Nephron progenitor cell (in vitro differentiated cells): ENCODE measurements around the gene NFIA.
A peak's percentile ranks its signal among the peaks of the same experiment; 100 is the strongest.

Source experiments
- DNase-seq: peaks from one replicate; pipeline ENCODE4 v3.0.0; 2021
- H3K27ac Mint-ChIP-seq: 2 replicates; pipeline ENCODE4 v1.8.0; 2021; ENCODE audit warnings: mild to moderate bottlenecking, moderate library complexity, mixed read lengths
- H3K27me3 Mint-ChIP-seq: 2 replicates; pipeline ENCODE4 v1.8.0; 2021; ENCODE audit warnings: mild to moderate bottlenecking, low read depth, mixed read lengths; ENCODE audit not compliant: poor library complexity
- H3K36me3 Mint-ChIP-seq: 2 replicates; pipeline ENCODE4 v1.8.0; 2021; ENCODE audit warnings: low read depth, mixed read lengths
- H3K4me1 Mint-ChIP-seq: 2 replicates; pipeline ENCODE4 v1.8.0; 2021; ENCODE audit warnings: mixed read lengths
- H3K4me3 Mint-ChIP-seq: 2 replicates; pipeline ENCODE4 v1.8.0; 2021; ENCODE audit warnings: mild to moderate bottlenecking, moderate library complexity, mixed read lengths
- H3K9me3 Mint-ChIP-seq: 2 replicates; pipeline ENCODE4 v1.8.0; 2021; ENCODE audit warnings: mild to moderate bottlenecking, moderate library complexity, mixed read lengths
- TF ChIP-seq, protein P1 (sequence below): fragments of 200-600 bp; sonication (generic); IDR thresholded peaks from 2 replicates; pipeline ENCODE4 v1.5.0; 2021; ENCODE audit warnings: antibody characterized with exemption

The NFIA gene

GRCh38 chr1:61077676-61078541 is 4.5 kb upstream of the NFIA start:
- H3K4me1 Mint-ChIP-seq = peaks cover 49% of the 10 kb centered on the region
- no peaks in the 10 kb centered on the region for H3K36me3 Mint-ChIP-seq
- H3K27ac Mint-ChIP-seq = no peak overlapping the region
- H3K9me3 Mint-ChIP-seq = no peaks in the 10 kb centered on the region
- DNase-seq = peak; percentile 87
- peaks cover 55% of the 10 kb centered on the region for H3K27me3 Mint-ChIP-seq
- H3K4me3 Mint-ChIP-seq = peak overlapping the region; percentile 98
- TF ChIP-seq, protein P1, sequence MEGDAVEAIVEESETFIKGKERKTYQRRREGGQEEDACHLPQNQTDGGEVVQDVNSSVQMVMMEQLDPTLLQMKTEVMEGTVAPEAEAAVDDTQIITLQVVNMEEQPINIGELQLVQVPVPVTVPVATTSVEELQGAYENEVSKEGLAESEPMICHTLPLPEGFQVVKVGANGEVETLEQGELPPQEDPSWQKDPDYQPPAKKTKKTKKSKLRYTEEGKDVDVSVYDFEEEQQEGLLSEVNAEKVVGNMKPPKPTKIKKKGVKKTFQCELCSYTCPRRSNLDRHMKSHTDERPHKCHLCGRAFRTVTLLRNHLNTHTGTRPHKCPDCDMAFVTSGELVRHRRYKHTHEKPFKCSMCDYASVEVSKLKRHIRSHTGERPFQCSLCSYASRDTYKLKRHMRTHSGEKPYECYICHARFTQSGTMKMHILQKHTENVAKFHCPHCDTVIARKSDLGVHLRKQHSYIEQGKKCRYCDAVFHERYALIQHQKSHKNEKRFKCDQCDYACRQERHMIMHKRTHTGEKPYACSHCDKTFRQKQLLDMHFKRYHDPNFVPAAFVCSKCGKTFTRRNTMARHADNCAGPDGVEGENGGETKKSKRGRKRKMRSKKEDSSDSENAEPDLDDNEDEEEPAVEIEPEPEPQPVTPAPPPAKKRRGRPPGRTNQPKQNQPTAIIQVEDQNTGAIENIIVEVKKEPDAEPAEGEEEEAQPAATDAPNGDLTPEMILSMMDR = no peak

- H3K4me3 Mint-ChIP-seq = peak overlapping the region; percentile 98
- peaks cover 50% of the 10 kb centered on the region for H3K4me1 Mint-ChIP-seq
- no peaks in the 10 kb centered on the region for H3K36me3 Mint-ChIP-seq
- TF ChIP-seq, protein P1 = no peak
- H3K9me3 Mint-ChIP-seq = no peaks in the 10 kb centered on the region
- no peak for DNase-seq
- H3K27me3 Mint-ChIP-seq = peaks cover 62% of the 10 kb centered on the region
- H3K27ac Mint-ChIP-seq = no peak overlapping the region
Observed at GRCh38 chr1:61078618-61079295, 3.6 kb upstream of the NFIA start.

DNA sequence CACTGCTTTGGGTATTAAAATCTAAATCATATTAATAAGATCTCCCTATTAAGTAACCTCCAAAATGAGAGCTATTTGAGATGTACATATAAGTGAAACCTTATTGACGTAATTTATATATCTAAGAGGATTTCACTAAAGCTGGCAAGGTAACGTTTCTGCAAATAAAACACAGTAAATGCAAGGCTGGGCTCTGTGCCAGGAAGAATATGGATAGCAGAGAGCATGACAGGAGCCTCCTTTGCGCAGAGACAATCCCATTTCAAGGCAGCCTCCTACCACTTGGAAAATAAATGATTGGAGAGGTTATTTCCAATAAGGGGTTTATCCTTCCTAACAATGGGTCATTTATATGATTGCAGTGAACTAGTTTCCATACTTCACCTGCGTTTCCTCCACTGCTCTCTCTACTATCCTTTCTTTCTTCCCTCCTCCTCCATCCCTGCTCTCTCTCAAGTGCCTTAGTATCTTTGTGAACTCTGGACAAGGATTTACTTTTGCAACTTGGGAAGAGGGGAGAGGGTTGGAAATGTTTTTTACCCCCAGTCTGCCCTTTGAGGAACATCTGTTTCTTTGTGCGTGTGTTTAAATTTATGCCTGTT is 3.0 kb upstream of the NFIA start:
- peaks cover 68% of the 10 kb centered on the region for H3K27me3 Mint-ChIP-seq
- no peaks in the 10 kb centered on the region for H3K9me3 Mint-ChIP-seq
- H3K4me3 Mint-ChIP-seq = peak overlapping the region; percentile 72
- TF ChIP-seq, protein P1 = no peak
- no peak for DNase-seq
- peaks cover 55% of the 10 kb centered on the region for H3K4me1 Mint-ChIP-seq
- H3K27ac Mint-ChIP-seq = no peak overlapping the region
- no peaks in the 10 kb centered on the region for H3K36me3 Mint-ChIP-seq

DNA sequence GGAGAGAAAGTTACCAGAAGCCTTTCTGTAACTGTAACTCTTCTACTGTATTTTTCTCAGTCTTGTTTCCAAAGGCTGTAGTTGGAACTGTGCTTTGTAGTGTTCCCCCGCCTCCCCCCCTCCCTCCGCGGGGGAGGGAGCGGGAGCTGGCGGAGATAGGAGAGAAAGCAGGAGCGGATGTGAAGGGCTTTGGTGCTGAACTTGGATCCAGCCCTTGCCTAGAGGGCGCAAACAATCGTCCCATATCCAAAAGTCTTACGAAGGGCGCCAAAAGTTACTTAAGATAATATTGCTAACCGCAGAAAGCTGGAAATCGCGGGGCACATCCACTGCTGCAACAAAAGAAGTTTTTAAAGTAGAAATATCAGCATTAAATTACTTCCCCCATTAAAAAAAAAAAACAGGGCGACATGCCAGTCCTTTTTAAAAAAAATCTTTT is 2.4 kb upstream of the NFIA start:
- Mint-ChIP-seq H3K27ac (no peak overlapping the region), H3K36me3 (no peaks in the 10 kb centered on the region), H3K4me3 (peak overlapping the region; percentile 72), H3K4me1 (peaks cover 55% of the 10 kb centered on the region), H3K27me3 (peaks cover 73% of the 10 kb centered on the region), H3K9me3 (no peaks in the 10 kb centered on the region)
- DNase-seq = peak; percentile 56
- TF ChIP-seq, protein P1 = no peak

- DNase-seq = no peak
- Mint-ChIP-seq H3K9me3 (no peaks in the 10 kb centered on the region), H3K27ac (no peak overlapping the region), H3K4me3 (peak overlapping the region; percentile 72), H3K36me3 (no peaks in the 10 kb centered on the region), H3K27me3 (peaks cover 80% of the 10 kb centered on the region), H3K4me1 (peaks cover 55% of the 10 kb centered on the region)
- TF ChIP-seq, protein P1 = no peak
Observed at GRCh38 chr1:61080413-61081143, 1.8 kb upstream of the NFIA start.
